Glomerular visceral epithelial cell (primary cell): ENCODE measurements around the gene ACTR6.
"Not testable (repeated sequence)": the region's sequence is repeated elsewhere in the genome, so short reads cannot be mapped to it uniquely, and the experiment has no call there.

Source experiments
- DNase-seq: peaks from one replicate; pipeline ENCODE4 v3.0.0-alpha.2; 2016; ENCODE audit errors: extremely low spot score

Gene ACTR6

DNA sequence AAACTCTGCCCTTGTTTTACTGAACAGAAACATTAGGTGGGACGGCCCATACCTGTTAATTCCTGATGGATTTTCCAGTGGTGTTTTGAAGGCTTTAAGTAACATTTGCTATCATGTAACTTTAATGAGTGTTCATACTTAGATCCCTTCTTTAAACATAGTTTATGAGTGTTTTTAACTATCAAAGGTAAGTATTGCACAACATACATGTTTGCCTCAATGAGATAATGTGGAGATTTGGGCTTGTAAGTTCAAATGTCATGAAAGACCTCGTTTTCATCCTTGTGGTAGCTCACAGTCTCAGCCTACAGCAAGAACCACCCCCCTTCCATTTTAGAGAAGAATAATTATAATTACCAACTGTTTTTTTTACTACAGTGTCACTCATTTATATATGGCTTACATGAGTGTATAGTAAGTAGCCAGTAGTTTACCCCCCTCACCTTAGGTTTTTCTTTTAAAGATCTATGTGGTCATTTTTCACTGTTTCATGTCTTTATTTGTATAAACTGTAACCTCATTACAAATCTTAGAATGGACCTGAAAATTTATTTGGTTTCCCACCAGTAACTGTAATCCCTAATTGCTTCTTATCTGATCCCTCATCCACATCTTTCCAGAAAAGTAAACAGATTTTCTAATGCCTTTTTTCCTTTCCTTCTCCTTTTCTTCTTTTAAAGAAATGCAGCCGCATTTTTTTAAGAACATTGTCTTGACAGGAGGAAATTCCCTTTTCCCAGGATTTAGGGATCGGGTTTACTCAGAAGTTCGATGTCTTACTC lies 18.9 kb downstream of the ACTR6 start:
- DNase-seq = no peak

DNA sequence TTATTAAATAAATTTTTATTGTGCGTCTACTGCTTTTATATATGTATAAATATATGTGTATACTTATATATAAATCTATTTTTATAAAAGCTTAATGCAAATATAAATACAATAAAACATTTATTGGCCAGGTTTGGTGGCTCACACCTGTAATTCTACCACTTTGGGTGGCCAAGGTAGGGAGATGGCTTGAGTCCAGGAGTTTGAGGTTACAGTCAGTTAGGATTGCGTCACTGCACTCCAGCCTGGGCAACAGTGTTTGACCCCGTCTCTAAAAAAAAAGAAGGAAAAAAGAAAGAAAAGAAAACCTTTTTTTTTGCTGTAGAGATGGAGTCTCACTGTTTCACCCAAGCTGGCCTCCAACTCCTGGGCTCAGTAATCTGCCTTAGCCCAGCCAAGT lies 20.9 kb downstream of the ACTR6 start:
- DNase-seq = no peak

DNA sequence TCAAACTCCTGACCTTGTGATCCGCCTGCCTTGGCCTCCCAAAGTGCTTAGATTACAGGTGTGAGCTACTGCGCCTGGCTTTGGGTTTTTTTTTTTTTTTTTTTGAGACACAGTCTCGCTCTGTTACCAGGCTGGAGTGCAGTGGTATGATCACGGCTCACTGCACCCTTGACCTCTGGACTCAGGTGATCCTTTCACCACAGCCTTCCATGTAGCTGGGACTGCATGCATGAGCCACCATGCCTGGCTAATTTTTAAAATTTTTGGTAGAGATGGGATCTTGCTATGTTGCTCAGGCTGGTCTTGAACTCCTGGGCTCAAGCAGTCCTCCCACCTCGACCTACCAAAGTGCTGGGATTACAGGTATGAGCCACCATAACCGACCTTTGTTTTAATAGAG lies 21.6 kb downstream of the ACTR6 start:
- DNase-seq = not testable (repeated sequence)

DNA sequence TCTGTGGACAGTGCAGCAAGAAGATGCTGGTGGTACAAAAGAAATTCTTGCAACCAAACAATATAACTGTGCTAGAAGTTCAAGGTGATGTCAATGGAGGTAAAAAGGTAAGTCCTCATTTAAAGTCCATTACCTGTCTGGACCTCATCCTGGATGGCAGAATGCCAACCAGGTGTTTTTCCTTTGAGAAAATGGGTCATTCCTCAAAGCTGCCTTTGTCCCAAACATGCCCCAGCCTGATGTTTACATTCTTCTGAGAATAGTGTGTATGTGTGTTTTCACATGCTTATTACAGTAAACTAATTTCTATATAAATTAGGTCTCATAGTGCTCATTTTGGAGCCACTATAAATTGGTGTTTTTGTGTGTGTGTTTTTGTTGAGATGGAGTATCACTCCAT lies 24.9 kb downstream of the ACTR6 start:
- no peak for DNase-seq

DNA sequence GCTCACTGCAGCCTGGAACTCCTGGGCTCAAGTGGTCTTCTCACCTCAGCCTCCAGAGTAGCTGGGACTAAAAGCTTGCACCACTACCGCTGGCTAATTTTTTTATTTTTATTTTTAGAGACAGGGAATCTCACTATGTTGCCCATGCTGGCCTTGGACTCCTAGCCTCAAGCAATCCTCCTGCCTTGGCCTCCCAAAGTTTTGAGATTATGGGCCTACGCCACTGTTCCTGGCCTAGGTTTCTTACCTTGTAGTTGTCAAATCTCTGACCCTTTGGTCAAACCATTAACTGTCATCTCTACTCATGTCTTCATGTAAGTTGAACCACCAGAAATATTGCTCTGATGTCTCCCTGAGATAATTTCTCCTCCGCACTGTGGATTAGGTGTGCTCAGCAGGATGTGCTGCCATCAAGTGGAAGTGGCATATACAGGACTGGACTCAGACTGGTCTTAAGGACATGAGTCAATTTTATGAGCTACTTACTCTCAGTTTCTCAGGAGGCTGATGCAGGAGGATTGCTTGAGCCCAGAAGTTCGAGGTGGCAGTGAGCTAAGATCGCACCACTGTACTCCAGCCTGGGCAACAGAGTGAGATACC lies 28.5 kb downstream of the ACTR6 start:
- no peak for DNase-seq

DNA sequence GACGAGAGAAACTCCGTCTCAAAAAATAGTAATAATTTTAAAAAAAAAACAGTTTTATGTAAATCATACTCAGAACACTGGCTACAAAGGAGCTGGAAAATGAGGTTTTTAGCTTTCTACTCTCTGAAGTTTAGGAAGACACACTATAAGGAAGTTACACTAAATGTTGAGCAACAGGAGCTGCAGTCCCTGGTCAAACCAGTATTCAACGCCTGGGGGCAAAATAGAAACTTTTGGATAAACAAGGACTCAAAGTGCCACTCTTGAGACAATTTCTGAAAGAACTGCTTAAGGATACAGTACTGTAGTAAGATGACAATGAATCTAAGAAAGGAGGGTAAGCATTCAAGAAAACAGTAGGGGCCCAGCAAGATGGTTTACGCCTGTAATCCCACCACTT lies 29.3 kb downstream of the ACTR6 start:
- DNase-seq = no peak

DNA sequence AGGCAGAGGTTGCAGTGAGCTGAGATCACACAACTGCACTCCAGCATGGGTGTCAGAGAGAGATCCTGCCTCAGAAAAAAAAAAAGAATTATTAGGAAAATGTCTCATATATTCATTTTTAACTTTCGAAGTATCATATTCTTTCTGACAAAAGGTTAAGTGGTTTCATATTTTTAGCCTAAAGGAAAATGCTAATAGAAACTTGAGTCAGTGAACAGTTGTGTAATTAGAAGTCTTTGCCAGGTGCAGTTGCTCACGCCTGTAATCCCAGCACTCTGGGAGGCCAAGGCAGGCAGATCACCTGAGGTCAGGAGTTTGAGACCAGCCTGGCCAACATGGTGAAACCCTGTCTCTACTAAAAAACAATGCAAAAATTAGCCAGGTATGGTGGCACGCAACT lies 31.3 kb downstream of the ACTR6 start:
- not testable (repeated sequence) for DNase-seq

DNA sequence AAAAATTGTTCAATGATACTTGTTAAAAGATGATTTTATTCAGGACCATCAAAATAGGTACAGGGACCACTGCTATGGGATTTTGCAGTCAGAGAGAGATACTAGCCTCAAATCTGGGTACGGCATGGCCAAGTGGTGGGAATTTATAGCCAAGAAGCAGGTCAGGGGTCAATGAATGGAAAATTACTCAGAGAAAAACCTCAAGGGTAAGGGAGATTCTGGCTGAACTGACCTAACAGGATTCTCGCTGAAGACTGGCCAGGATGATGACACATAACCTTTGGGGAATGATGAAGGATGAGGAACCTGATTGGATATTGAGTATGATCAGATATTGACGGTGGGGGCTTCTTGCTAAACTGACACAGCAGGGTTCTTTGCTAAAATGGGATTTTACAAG lies 33.6 kb downstream of the ACTR6 start:
- DNase-seq = no peak

DNA sequence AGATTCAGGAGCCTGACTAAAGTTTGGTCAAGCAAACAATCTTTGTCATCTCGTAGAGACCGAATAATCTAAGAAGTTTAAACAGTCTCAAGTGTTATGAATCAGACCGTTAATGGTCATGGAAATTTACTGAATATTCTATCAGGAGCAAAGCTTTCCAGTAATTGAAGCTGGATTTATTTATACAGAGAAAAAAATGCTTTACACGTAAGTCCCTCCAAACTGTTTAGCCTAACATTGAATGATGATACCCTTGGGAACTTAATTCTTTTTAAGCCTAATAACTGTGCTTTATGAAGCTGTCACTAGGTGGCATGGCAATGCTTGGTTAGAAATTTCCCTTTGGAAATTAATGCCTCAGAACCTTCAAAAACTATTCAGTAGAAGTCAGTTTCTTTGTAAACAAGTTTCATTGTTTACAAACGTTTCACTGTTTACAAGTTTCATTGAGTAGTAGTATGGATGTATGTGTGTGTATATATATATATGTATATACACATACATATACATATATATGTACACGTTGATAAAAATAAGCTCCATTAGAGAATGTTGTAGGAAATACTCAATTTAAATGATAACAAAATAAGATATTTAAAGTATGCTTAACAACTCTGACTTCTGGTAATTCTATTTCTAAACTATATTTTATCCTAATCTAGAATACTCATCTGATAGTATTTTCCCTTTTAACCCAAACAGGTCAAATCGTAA lies 34.1 kb downstream of the ACTR6 start:
- DNase-seq = peak; percentile 25

DNA sequence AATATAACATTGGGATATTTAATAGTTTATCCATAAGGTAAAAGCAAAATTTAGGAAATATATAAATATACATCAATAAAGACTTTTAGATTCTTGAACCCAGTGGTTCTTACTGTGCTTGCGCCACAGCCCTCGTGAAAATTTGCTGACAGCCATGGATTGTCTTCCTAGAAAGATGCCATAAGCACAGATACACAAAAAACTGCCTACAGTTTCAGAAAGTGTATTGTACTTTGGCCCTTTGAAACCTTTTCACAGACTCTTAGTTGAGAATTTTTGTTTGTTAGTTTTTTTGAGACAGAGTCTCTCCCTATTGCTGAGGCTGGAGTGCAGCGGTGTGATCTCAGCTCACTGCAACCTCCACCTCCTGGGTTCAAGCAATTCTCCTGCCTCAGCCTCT lies 38.2 kb downstream of the ACTR6 start:
- no peak for DNase-seq

DNA sequence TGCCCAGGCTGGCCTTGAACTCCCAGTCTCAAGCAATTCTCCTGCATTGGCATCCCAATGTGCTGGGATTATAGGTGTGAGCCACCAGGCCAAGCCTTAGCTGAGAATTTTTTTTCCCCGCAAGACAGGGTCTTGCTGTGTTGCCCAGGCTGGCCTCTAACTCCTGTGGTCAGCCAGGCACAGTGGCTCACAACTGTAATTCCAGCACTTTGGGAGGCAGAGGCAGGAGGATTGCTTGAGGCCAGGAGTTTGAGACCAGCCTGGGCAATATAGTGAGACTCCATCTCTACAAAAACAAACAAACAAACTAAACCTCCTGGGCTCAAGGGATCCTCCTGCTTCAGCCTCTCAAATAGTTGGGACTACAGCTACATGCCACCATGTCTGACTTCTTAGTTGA lies 39.0 kb downstream of the ACTR6 start:
- DNase-seq = no peak

DNA sequence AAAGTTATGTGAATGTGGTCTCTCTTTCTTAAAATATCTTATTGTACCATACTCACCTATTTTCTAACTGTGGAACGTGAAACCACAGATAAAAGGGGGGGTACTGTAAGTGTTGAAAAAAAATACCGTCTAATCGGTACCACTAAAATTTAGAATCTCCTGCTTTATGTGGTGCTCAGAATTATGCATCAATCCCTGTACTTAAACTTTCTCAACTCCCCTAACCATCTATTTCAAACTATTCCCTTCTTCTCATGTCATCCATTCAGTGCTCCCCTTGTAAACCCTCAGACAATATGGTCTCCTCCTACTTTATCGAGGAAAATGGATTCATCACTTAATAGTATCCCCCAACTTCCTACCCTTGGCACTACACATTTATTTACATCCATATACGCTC lies 42.5 kb downstream of the ACTR6 start:
- no peak for DNase-seq

DNA sequence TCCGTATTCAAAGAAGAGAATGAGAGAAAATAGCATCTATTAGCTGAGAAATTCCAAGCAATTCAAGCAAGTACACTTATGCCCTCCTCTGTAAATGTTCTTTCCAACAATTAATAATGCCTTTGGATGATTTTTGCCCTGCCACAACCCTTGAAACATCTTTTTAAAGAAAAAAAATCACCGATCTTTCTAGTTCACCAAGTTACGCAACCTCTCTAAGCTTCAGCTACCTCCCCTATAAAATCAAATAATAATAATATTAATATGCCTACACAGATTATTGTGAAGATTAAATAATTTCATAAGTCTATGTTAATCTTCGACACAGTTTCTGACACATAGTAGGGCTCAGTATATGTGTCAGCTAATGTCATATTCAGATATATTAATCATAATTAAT lies 47.1 kb downstream of the ACTR6 start:
- no peak for DNase-seq

DNA sequence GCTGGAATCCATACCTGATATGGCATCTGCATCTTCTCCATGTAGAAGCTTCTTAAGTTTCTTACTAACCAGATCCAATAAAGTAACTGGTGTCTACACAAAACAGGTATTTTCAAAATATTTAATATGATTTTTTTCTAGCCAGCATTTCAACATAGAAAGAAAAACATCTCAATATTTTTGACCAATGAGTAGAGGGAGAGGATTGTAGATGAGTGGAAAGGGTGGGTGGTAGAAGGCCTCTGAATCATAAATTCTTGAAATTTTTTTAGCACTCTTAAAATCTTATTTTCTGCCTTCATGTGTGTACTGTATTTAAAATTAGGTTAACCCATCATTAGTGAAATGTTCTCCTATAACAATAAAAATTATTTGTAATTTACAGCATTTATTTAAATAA lies 48.3 kb downstream of the ACTR6 start:
- no peak for DNase-seq

DNA sequence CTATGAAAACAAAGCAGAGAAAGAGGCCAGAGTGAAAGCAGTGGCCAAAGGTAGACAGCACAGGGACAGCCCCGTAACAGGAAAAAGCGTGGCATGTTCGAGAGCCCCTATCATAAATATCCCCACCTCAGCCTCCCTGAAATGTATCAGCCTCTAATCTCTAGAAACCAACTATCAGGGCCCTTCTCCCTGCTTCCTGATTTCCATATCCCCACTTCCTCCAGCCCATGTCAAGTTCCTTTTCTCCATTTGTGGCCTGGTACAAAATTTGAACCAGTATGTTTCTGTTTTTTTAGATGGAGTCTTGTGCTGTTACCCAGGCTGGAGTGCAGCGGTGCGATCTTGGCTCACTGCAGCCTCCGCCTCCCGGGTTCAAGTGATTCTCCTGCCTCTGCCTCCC lies 49.3 kb downstream of the ACTR6 start:
- DNase-seq = no peak

DNA sequence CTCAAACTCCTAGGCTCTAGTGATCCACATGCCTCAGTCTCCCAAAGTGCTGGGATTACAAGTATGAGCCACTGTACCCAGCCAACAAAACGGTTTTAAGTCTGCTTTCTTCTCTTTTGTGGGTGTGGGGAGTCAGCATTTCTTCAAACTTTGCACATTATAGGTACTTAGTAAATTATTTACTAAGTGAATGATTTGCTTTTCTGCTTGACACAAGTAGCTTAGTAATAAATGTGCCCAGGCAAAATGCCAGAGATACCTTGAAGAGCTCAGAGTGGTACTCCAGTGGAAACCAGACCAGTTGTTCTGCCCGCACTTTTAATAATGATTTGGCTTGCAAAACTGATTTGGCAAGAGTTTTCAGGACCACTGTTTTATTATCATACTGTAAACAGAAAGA lies 51.3 kb downstream of the ACTR6 start:
- peak; percentile 61 for DNase-seq

DNA sequence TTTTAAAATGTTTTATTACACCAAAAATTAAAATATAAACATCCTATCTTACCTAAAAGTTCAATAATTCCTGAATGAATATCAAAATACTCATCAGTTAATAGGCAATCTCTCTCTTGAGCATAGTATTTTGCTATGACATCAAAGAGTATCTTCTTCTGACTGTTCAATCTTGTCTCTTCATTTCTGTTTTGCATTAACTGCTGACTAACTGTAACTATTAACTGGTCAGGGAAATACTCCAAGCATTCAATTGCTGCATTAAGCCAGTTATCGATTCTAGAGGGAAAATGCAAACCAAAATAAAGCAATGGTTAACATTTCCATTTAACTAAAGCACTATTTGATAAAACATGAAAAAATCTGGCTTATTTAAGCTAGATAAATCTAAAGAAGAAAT lies 52.8 kb downstream of the ACTR6 start:
- DNase-seq = no peak

DNA sequence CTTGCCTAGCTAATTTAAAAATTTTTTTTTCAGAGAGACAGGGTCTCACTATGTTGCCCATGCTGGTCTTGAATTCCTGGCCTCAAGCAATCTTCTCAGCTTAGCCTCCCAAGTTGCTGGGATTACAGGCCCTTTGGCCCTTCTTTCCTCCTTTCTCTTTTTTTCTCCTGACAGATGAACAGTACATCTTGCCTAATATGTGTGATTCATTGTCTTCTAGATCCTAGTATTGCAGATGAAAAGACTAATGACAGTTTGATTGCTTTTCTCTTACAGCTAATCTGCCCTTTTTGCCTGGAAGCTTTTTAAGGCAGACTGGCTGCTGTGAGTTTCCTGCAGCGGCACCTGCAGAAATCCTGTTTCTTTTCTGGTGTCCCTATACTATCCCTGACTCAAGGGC lies 54.3 kb downstream of the ACTR6 start:
- DNase-seq = no peak

DNA sequence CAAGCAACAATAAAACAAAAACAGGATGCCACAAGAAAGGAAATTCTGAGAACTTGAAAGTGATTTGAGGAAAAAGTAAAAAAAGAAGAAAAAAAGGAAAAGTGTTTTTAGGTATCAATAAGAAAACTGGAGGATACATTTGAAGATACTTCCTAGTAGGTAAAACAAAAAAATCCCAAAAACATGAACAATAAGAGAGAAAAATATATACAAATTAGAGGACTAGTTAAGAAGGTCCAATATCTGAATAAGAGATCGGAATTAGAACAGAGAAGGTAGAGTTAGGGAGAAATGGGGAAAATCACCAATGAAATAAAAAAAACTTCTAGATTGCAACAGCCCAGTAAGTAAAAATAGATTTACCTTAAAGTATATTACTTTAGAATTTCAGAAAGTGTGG lies 57.5 kb downstream of the ACTR6 start:
- no peak for DNase-seq

DNA sequence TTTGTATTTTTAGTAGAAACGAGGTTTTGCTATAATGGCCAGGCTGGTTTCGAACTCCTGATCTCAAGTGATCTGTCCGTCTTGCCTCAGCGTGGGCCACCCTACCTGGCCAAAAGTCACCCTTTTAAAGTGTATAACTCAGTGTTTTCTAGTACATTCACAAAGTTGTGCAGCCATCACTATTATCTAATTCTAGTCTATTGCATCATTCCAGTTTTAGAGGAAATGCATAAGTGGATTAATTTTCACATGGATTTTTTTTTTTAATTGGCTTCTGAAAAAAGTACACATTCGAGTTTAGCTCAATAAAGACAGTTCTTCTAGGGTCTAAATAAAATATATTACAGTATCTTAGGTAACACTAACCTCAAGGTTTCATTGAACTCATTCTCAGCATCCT lies 62.5 kb downstream of the ACTR6 start:
- DNase-seq = no peak

DNA sequence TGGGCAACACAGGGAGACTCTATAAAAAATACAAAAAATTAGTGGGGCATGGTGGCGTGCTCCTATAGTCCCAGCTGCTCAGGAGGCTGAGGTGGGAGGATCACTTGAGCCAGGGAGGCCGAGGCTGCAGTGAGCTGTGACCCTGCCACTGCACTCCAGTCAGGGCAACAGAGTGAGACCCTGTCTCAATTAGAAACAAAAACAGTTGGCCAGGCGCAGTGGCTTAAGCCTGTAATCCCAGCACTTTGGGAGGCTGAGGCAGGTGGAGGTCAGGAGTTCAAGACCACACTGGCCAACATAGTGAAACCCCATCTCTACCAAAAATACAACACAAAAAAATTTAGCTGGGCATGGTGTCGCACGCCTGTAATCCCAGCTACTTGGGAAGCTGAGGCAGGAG lies 64.5 kb downstream of the ACTR6 start:
- DNase-seq = not testable (repeated sequence)

DNA sequence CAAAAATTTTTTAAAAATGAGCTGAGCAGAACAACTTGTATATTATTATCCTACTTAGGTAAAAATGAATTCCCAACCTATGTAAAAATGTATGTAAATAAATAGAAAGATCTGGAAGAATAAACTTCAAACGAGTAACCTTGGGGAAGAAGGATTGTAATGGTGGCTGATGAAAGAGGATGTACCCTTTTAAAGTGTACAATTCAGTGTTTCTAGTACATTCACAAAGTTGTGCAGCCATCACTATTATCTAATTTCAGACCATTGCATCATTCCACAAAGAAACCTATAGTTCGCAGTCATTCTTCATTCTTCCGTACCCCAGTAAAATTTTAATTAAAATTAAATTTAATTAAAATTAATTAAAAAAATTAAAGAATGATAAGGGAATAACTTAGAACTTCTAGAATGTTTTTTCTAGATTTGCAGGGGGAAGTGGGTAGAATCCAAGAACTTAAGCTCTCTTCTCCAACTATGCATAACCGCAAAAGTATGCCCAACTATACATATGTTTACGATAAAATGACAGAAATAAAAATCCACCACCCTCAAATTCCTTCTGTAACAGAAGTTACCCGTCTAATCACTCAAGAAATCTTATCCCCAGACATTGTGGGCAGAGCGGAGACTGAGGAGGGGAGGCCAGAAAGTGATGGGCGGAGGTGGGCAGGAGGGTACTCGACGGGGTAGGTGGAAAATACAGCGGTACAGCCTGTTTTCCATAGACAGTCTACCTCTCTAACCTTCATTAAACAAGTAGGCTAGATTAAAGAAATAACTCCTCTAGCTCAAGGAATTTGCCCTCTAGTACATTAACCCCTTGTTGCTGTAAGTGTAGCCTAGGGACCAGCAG lies 65.3 kb downstream of the ACTR6 start:
- no peak for DNase-seq

DNA sequence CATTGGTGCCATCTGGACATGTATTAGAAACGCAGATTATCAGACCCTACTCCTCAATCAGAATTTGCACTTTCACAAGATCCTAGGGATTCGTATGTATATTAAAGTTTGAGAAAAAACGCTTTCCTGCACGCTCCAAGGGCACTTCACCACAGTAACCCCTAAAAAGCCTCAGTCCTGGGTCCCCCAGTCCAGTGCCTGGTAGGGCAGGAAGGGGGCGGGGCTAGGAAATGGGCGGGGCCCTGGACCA lies 65.9 kb downstream of the ACTR6 start:
- no peak for DNase-seq
